Omental fat pad (tissue), 4 donors: ENCODE measurements around the gene GIPC1. TPM values are rescaled to one million over a fixed set of nuclear protein-coding genes. Genes with fewer than 3 reads are reported as not detected.
A peak's percentile ranks its signal among the peaks of the same experiment; 100 is the strongest.
"Not testable (repeated sequence)": the region's sequence is repeated elsewhere in the genome, so short reads cannot be mapped to it uniquely, and the experiment has no call there.

Experiments
- ATAC-seq: fragments of 150-250 bp; one replicate; pipeline ENCODE4 v1.9.1; 2016; ENCODE audit warnings: mild to moderate bottlenecking, moderate library complexity; ENCODE audit not compliant: low FRiP score
- DNase-seq: peaks from one replicate; pipeline ENCODE4 v3.0.0-alpha.2; 2019; ENCODE audit warnings: low spot score
- total RNA-seq, 4 donors: library from RNA; depleted of rRNA; stranded (reverse); fragments of >200 nt; gene quantifications; one replicate each; pipeline ENCODE4 v1.1.0, GENCODE V29; 2016
- TF ChIP-seq, protein P1 (sequence below), 3 donors: fragments of 450-650 bp; IDR thresholded peaks; one replicate each; pipeline ENCODE4 v1.5.1; 2016 to 2017; ENCODE audit warnings: antibody characterized with exemption in 3 of 3, mild to moderate bottlenecking in 3 of 3, moderate library complexity in 2 of 3

GIPC1 gene, protein sequence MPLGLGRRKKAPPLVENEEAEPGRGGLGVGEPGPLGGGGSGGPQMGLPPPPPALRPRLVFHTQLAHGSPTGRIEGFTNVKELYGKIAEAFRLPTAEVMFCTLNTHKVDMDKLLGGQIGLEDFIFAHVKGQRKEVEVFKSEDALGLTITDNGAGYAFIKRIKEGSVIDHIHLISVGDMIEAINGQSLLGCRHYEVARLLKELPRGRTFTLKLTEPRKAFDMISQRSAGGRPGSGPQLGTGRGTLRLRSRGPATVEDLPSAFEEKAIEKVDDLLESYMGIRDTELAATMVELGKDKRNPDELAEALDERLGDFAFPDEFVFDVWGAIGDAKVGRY
- 10 to 100 TPM; 47.0 to 77.6 (median 59.0) TPM for total RNA-seq

DNA sequence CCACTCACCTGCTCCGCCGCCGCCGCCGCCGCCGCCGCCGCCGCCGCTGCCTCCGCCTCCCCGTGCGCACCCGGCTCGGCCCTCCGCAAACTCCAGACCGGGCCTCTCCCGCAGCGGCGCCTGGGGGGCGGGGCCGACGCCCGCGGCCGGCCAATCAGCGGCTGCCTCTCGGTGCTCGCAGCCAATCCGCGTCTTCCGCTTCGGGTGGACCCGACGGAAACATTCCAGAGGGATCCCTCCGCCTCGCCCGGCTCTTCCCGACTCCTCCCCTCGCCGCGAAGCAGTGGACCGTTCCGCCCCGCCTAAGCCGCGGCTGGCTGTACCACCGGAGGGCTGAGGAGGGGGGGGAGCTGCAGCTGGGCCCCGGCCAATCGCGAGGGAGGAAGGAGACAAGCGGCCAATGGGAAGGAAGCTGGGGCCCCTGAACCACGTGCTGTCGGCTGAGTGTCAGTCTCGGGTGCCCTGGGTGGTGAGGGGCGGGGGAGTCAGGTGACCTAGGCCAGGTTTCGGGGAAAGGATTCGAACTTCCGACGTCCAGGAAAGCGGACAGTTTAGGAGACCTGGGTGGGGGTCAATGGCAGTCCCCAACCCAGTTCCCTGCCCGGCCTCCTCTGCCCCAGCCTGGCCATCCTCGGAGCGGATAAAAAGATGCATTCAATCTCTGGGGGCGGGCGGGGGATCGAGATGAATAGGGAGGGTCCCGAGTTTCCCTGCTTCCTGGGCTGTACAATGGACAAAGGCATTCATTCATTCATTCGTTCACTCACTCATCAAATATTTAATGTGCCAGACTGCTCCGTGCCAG, at the start of gene GIPC1:
Gene GIPC1 (minus strand): TSS at position 99 of the 805 bp plus-strand sequence. CDS start 13,151 bp downstream, outside the sequence.
- TF ChIP-seq, protein P1, sequence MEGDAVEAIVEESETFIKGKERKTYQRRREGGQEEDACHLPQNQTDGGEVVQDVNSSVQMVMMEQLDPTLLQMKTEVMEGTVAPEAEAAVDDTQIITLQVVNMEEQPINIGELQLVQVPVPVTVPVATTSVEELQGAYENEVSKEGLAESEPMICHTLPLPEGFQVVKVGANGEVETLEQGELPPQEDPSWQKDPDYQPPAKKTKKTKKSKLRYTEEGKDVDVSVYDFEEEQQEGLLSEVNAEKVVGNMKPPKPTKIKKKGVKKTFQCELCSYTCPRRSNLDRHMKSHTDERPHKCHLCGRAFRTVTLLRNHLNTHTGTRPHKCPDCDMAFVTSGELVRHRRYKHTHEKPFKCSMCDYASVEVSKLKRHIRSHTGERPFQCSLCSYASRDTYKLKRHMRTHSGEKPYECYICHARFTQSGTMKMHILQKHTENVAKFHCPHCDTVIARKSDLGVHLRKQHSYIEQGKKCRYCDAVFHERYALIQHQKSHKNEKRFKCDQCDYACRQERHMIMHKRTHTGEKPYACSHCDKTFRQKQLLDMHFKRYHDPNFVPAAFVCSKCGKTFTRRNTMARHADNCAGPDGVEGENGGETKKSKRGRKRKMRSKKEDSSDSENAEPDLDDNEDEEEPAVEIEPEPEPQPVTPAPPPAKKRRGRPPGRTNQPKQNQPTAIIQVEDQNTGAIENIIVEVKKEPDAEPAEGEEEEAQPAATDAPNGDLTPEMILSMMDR (IDR thresholded peaks at IDR 0.05), result no peak
- ATAC-seq, result peak; percentile 98
- peak; percentile 67 for DNase-seq

DNA sequence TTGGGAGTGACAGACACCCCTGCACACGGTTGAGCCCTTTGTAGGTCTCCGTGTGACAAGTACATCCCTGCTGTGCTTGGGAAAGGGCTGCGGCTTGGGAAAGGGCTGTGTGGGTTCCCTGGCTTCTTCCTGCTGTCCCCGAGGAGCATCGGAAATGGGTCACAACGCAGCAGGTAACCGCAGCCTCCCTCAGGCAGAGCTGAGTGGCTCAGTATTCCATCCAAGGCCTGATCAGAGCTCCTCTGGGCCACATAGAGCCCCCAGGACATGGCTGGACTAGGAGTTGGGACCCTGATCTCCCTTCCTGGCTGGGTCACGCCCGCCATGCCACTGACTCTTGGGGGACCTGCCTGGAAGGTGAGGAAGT, 49.8 kb upstream of the GIPC1 start:
- ATAC-seq (no peak), DNase-seq (no peak)
- TF ChIP-seq, protein P1 (IDR thresholded peaks at IDR 0.05), result no peak

DNA sequence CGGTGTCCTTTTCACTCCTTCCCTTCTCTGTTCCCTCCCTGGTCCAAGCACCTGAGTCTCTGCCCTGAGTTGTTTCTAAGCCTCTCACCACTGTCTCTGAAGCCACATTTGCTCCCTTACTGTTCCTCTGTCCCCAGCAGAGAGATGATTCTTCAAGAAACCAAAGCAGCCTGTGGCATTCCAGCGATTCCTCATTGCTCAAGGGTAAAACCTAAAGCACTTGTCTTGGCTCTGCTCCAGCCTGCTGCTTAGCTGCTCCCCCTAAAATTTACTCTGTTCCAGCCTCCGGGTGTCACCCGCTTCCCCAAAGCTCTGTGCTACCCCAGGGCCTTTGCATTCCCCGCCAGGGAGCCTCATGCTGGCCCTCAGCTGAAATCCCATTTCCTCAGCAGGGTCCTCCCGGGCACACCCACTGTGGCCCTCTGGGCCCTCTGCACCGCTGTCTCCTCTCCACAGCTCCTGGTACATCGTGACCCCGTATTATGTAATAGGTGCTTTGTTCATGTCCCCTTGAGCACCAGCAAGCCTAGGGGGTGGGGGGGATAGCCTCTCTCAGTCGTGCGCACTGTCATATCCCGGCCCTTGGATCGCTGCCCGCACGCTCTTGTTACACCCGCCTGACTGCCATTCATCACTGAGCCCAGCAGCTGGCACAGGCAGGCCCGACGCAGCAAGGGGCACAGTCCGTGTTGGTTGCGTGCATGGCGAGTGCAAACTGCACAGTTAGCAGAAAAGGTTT, 49.2 kb upstream of the GIPC1 start:
- TF ChIP-seq, protein P1 (IDR thresholded peaks at IDR 0.05), result no peak
- DNase-seq (no peak), ATAC-seq (no peak)

GRCh38 chr19:14544047-14544446, 48.1 kb upstream of the GIPC1 start:
- no peak for DNase-seq
- no peak for ATAC-seq

DNA sequence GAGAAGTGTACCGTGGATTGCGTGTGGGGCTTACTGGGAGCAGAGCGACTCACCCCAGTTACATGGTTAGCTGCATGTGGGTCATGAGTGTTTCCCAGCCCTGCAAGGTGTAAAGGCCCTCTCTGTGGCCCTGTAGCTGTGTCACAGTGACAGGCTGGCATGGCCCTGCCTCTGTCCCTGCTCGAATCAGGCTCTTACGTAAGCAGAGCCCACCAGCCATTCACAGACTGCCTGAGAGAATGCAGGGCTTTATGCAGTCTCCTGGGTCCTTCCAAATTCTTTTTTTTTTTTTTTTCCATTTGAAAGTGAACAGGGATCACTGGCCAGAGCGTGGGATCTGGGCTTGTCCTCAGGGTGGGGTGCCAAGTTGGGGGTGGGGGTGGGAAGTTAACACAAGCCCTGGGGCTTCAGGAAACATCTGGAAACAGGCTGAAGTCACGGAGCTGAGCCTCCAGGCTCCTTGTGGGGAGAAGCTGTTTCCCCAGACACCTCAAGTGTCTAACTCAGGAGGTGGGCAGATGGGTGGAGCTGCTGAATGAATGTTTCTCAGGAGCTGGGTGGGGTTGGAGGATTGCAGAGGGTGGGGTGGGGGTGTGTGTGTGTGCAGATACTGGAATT, 46.9 kb upstream of the GIPC1 start:
- ATAC-seq, result peak; percentile 34
- DNase-seq, result no peak
- TF ChIP-seq, protein P1 (IDR thresholded peaks at IDR 0.05), result no peak

More at GRCh38 chr19:14544047-14544446, 48.1 kb upstream of the GIPC1 start:
- TF ChIP-seq, protein P1 (IDR thresholded peaks at IDR 0.05), result no peak

DNA sequence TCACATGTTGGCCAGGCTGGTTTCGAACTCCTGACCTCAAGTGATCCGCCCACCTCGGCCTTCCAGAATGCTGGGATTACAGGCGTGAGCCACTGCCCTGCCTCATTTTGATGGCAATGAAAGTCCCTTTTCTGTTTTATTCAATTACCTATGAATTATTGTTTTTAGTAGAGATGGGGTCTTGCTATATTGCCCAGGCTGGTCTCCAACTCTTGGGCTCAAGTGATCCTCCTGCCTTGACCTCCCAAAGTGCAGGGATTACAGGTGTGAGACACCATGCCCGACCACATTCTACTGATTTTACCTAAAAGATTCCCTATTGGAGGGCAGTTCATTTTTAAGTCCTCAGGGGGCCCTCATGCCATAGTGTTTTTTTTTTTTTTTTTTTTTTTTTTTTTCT, 46.1 kb upstream of the GIPC1 start:
- not testable (repeated sequence) for DNase-seq, ATAC-seq
